Omental fat pad (tissue), 4 donors: ENCODE data around the gene FBXL13. TPM values are rescaled to one million over a fixed set of nuclear protein-coding genes. Genes with fewer than 3 reads are reported as not detected.
"Not testable (repeated sequence)": the region's sequence is repeated elsewhere in the genome, so short reads cannot be mapped to it uniquely, and the experiment has no call there.

Source experiments
- ATAC-seq: fragments of 150-250 bp; one replicate; pipeline ENCODE4 v1.9.1; 2016; ENCODE audit warnings: mild to moderate bottlenecking, moderate library complexity; ENCODE audit not compliant: low FRiP score
- DNase-seq: peaks from one replicate; pipeline ENCODE4 v3.0.0-alpha.2; 2019; ENCODE audit warnings: low spot score
- CTCF ChIP-seq, 3 donors: fragments of 450-650 bp; IDR thresholded peaks; one replicate each; pipeline ENCODE4 v1.5.1; 2016 to 2017; ENCODE audit warnings: antibody characterized with exemption in 3 of 3, mild to moderate bottlenecking in 3 of 3, moderate library complexity in 2 of 3
- total RNA-seq, 4 donors: library from RNA; depleted of rRNA; stranded (reverse); fragments of >200 nt; gene quantifications; one replicate each; pipeline ENCODE4 v1.1.0, GENCODE V29; 2016

The FBXL13 gene
- total RNA-seq, 4 donors from 2014 or later: 2.1 to 4.9 (median 3.4) TPM

DNA sequence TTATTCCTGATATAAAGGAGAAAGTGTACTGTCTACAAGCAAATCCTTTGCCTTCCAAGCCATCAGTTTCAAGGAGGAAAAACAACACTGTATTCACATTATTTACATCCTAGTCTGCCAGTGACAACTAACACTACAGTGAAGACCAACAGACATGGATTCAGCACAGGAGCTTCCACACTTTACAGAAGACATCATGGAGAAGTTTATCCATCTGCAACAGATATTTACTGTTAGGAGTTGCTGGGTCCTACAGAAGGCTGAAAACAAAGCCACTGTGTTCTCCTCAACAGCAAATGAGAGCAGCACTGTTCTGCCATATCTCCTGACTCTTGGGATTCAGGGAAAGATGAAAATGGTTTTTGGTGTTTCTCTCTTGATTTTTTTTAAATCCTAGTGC lies 42.4 kb upstream of the FBXL13 start:
- no peak for TF ChIP-seq CTCF (IDR thresholded peaks at IDR 0.05)
- DNase-seq (no peak), ATAC-seq (no peak)

GRCh38 chr7:103116511-103116910 lies 41.9 kb upstream of the FBXL13 start:
- no peak for TF ChIP-seq CTCF (IDR thresholded peaks at IDR 0.05)
- DNase-seq: no peak

DNA sequence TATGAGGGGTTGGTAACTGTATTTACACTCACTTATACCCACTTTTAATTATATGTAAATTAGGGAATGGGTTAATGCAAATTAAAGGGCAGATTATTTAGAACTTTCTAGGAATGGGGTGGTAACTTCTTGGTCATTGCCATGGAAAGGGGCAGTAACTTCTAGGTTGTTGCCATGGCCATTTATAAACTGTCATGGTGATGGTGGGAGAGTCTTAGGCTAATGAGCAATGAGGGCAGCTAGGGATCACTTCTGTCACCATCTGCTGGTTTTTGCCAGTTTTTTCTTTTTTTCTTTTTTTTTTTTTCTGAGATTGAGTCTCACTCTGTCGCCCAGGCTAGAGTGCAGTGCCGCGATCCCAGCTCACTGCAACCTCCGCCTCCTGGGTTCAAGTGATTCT lies 41.2 kb upstream of the FBXL13 start:
- DNase-seq: no peak
- no peak for TF ChIP-seq CTCF (IDR thresholded peaks at IDR 0.05)
- no peak for ATAC-seq

More at GRCh38 chr7:103116511-103116910, 41.9 kb upstream of the FBXL13 start:
- no peak for ATAC-seq

- DNase-seq (no peak), ATAC-seq (no peak)
- TF ChIP-seq CTCF (IDR thresholded peaks at IDR 0.05): no peak
Observed at GRCh38 chr7:103114576-103115008, 40.0 kb upstream of the FBXL13 start.

DNA sequence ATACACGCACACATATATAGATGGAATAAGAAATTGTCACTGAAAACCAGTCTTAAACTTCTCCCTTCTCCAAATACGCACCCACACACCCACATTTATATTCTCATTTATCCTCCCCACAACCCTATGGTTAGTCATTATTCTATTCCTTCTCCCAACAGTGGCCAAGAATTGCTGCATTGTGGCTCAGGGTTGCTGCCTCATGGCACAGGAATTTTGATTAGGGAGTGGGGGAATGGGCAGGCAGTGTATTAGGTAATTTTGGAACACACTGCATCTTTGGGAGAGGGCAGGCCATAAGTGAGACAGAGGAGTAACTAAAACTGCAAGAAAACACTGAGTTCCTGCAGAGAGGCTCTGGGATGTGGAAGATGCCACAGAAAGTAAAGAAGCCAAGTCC lies 38.6 kb upstream of the FBXL13 start:
- no peak for DNase-seq
- no peak for TF ChIP-seq CTCF (IDR thresholded peaks at IDR 0.05)
- ATAC-seq: peak; percentile 86

- not testable (repeated sequence) for ATAC-seq, DNase-seq
Observed at GRCh38 chr7:103106703-103107070, 32.1 kb upstream of the FBXL13 start.

DNA sequence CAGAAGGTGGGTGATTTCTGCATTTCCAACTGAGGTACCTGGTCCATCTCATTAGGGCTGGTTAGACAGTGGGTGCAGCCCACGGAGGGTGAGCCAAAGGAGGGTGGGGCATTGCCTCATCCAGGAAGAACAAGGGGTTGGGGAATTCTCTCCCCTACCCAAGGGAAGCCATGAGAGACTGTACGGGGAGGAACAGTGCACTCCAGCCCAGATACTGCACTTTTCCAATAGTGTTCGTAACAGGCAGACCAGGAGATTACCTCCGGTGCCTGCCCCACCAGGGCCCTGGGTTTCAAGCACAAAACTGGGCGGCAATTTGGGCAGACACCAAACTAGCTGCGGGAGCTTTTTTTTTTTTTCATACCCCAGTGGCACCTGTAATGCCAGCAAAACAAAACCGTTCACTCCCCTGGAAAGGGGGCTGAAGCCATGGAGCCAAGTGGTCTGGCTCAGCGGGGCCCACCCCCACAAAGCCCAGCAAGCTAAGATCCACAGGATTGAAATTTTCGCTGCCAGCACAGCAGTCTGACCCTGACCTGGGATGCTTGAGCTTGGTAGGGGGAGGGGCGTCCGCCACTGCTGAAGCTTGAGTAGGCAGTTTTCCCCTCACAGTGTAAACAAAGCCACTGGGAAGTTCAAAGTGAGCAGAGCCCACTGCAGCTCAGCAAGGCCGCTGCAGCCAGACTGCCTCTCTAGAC lies 31.6 kb upstream of the FBXL13 start:
- ATAC-seq (no peak), DNase-seq (no peak)
- TF ChIP-seq CTCF (IDR thresholded peaks at IDR 0.05): no peak
